ENCODE measurements around the gene DEGS1. TPM values are rescaled to one million over a fixed set of nuclear protein-coding genes. Genes with fewer than 3 reads are reported as not detected.

Gene DEGS1
- total RNA-seq, 1 donor from 2014 or later: 143 TPM

GRCh38 chr1:224237119-224237881 is 54.3 kb downstream of the DEGS1 start:
- DNase-seq (ENCODE audit: low spot score): no peak
- TF ChIP-seq CTCF (IDR thresholded peaks at IDR 0.05): no peak
- no peaks in the 10 kb centered on the region for H3K4me1 Mint-ChIP-seq (ENCODE audit: low read depth)
- H3K4me3 Mint-ChIP-seq (ENCODE audit: unreplicated experiment): no peak overlapping the region
- peaks cover 12% of the 10 kb centered on the region for H3K36me3 Mint-ChIP-seq (ENCODE audit: low read depth)
- no peaks in the 10 kb centered on the region for H3K9me3 Mint-ChIP-seq (ENCODE audit: low read depth)
- no peaks in the 10 kb centered on the region for H3K27me3 Mint-ChIP-seq (ENCODE audit: low read depth)
- no peak overlapping the region for H3K27ac Mint-ChIP-seq (ENCODE audit: unreplicated experiment)

GRCh38 chr1:224238212-224238611 is 55.2 kb downstream of the DEGS1 start:
- no peaks in the 10 kb centered on the region for H3K9me3 Mint-ChIP-seq (ENCODE audit: low read depth)
- peaks cover 10% of the 10 kb centered on the region for H3K36me3 Mint-ChIP-seq (ENCODE audit: low read depth)
- no peak for TF ChIP-seq CTCF (IDR thresholded peaks at IDR 0.05)
- no peak overlapping the region for H3K4me3 Mint-ChIP-seq (ENCODE audit: unreplicated experiment)
- H3K27ac Mint-ChIP-seq (ENCODE audit: unreplicated experiment): no peak overlapping the region
- H3K4me1 Mint-ChIP-seq (ENCODE audit: low read depth): no peaks in the 10 kb centered on the region
- no peak for DNase-seq (ENCODE audit: low spot score)
- no peaks in the 10 kb centered on the region for H3K27me3 Mint-ChIP-seq (ENCODE audit: low read depth)

- H3K27ac Mint-ChIP-seq (ENCODE audit: unreplicated experiment): no peak overlapping the region
- no peaks in the 10 kb centered on the region for H3K27me3 Mint-ChIP-seq (ENCODE audit: low read depth)
- H3K9me3 Mint-ChIP-seq (ENCODE audit: low read depth): no peaks in the 10 kb centered on the region
- H3K36me3 Mint-ChIP-seq (ENCODE audit: low read depth): peaks cover 10% of the 10 kb centered on the region
- no peak for DNase-seq (ENCODE audit: low spot score)
- no peak for TF ChIP-seq CTCF (IDR thresholded peaks at IDR 0.05)
- H3K4me3 Mint-ChIP-seq (ENCODE audit: unreplicated experiment): no peak overlapping the region
- H3K4me1 Mint-ChIP-seq (ENCODE audit: low read depth): no peaks in the 10 kb centered on the region
Observed at GRCh38 chr1:224238756-224239155, 55.7 kb downstream of the DEGS1 start.

Other genes with a start within 250 kb of the DEGS1 start
- gene FBXO28, start 69.1 kb upstream of the DEGS1 start, total RNA-seq: 19.4 to 23.9 TPM (median 20.1 TPM) in 3 replicates
- 17.5 to 31.9 TPM (median 18.7 TPM) in 3 replicates for gene NVL, start 146.9 kb downstream of the DEGS1 start, total RNA-seq
- gene CNIH4, start 173.6 kb downstream of the DEGS1 start, total RNA-seq: 45.4 to 55.8 TPM (median 52.7 TPM) in 3 replicates